Gastrocnemius medialis (tissue), 4 donors: ENCODE measurements around the gene TRAPPC5.

ENCODE experiments used
- POLR2A ChIP-seq, 2 donors: fragments of 450-650 bp; IDR thresholded peaks; one replicate each; pipeline ENCODE4 v1.6.1; 2017; ENCODE audit warnings: antibody characterized with exemption in 2 of 2, mild to moderate bottlenecking in 2 of 2, moderate library complexity in 2 of 2
- TF ChIP-seq, protein P1 (sequence below), 5 experiments: fragments of 450-650 bp in 3 of 5; fragments of 200-600 bp in 2 of 5; sonication (generic) in 2 of 5; IDR thresholded peaks in 4 of 5; conservative IDR thresholded peaks in 1 of 5; 1 replicate in 4 of 5; 2 replicates in 1 of 5; pipeline ENCODE4 v1.5.1; 2016 to 2019; ENCODE audit warnings: antibody characterized with exemption in 5 of 5, mild to moderate bottlenecking in 3 of 5, moderate library complexity in 3 of 5

DNA sequence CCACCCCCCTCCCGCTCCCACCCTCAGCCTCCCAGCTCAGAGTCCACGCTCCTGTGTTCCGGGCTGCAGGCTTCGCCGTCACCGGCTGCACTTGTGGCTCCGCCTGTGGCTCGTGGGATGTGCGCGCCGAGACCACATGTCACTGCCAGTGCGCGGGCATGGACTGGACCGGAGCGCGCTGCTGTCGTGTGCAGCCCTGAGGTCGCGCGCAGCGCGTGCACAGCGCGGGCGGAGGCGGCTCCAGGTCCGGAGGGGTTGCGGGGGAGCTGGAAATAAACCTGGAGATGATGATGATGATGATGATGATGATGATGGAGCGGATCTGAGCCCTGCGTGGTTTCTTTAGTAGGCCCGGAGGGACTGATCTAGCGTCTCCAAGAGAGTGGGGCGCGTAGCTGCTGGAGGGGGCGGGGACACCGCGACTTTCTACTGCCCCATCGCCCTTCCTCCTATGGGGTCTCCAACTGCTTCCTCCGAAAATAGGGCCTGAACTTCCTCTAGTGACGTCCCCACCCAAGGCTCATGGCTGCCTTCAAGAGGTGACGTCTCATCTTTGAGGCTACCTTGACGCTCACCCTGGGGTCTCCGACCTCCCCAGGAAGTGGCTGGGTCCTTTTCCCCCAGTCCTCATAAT lies 10.4 kb upstream of the TRAPPC5 start:
- TF ChIP-seq, protein P1, sequence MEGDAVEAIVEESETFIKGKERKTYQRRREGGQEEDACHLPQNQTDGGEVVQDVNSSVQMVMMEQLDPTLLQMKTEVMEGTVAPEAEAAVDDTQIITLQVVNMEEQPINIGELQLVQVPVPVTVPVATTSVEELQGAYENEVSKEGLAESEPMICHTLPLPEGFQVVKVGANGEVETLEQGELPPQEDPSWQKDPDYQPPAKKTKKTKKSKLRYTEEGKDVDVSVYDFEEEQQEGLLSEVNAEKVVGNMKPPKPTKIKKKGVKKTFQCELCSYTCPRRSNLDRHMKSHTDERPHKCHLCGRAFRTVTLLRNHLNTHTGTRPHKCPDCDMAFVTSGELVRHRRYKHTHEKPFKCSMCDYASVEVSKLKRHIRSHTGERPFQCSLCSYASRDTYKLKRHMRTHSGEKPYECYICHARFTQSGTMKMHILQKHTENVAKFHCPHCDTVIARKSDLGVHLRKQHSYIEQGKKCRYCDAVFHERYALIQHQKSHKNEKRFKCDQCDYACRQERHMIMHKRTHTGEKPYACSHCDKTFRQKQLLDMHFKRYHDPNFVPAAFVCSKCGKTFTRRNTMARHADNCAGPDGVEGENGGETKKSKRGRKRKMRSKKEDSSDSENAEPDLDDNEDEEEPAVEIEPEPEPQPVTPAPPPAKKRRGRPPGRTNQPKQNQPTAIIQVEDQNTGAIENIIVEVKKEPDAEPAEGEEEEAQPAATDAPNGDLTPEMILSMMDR (IDR thresholded peaks at IDR 0.05 in 4 of 5, conservative IDR thresholded peaks at IDR 0.05 in 1 of 5) = no peak
- no peak for TF ChIP-seq POLR2A (IDR thresholded peaks at IDR 0.05)
